HG03571 (cell line): Measurements from ENCODE around the gene KLHL11.
"Not testable (repeated sequence)": the region's sequence is repeated elsewhere in the genome, so short reads cannot be mapped to it uniquely, and the experiment has no call there.

Experiments
- ATAC-seq: cut with Tn5 transposase; IDR thresholded peaks from one replicate; pipeline ENCODE4 v1.9.1; 2021; ENCODE audit not compliant: unreplicated experiment

The KLHL11 gene

GRCh38 chr17:41840781-41841180, 24.4 kb downstream of the KLHL11 start:
- ATAC-seq, result not testable (repeated sequence)

GRCh38 chr17:41839448-41839847, 25.8 kb downstream of the KLHL11 start:
- not testable (repeated sequence) for ATAC-seq

- no peak for ATAC-seq
Observed at GRCh38 chr17:41837761-41838538, 27.3 kb downstream of the KLHL11 start, which contains the start of gene KLHL10. Gene KLHL10, plus strand, starts transcription at chr17:41837825. Its CDS starts 108 bp downstream, at chr17:41837933.

- ATAC-seq, result no peak
Observed at GRCh38 chr17:41836550-41837196, 28.6 kb downstream of the KLHL11 start.

- peak; percentile 47 for ATAC-seq
Observed at GRCh38 chr17:41835800-41836549, 29.2 kb downstream of the KLHL11 start, which contains the start of gene NT5C3B. Gene NT5C3B, minus strand, starts transcription at chr17:41836232. Its CDS starts 39 bp downstream, at chr17:41836193.

GRCh38 chr17:41835214-41835799, 29.9 kb downstream of the KLHL11 start:
- peak; percentile 16 for ATAC-seq

GRCh38 chr17:41829961-41830360, 35.3 kb downstream of the KLHL11 start:
- ATAC-seq, result not testable (repeated sequence)

- ATAC-seq, result no peak
Observed at GRCh38 chr17:41825175-41825845, 39.9 kb downstream of the KLHL11 start.

GRCh38 chr17:41824086-41824485, 41.1 kb downstream of the KLHL11 start:
- no peak for ATAC-seq

GRCh38 chr17:41823580-41823979, 41.6 kb downstream of the KLHL11 start:
- no peak for ATAC-seq

GRCh38 chr17:41823141-41823524, 42.1 kb downstream of the KLHL11 start:
- no peak for ATAC-seq

- no peak for ATAC-seq
Observed at GRCh38 chr17:41822216-41823140, 42.7 kb downstream of the KLHL11 start.

GRCh38 chr17:41821776-41822175, 43.4 kb downstream of the KLHL11 start:
- no peak for ATAC-seq

GRCh38 chr17:41818024-41818423, 47.2 kb downstream of the KLHL11 start:
- no peak for ATAC-seq

GRCh38 chr17:41816637-41817320, 48.4 kb downstream of the KLHL11 start:
- no peak for ATAC-seq

- ATAC-seq, result no peak
Observed at GRCh38 chr17:41814195-41814594, 51.0 kb downstream of the KLHL11 start.

GRCh38 chr17:41813699-41814124, 51.5 kb downstream of the KLHL11 start:
- no peak for ATAC-seq

GRCh38 chr17:41813152-41813680, 52.0 kb downstream of the KLHL11 start:
- no peak for ATAC-seq
